Natural killer cell (primary cell): Measurements from ENCODE around the gene OR6B1. TPM values are rescaled to one million over a fixed set of nuclear protein-coding genes. Genes with fewer than 3 reads are reported as not detected.

Experiments
- ATAC-seq, 3 donors: fragments of 150-1000 bp in 2 of 3; fragments of 200-7000 bp in 1 of 3; cut with Tn5 transposase; 1 replicate in 1 of 3; 2 replicates in 2 of 3; pipeline ENCODE4 v1.10.0; 2021; ENCODE audit warnings: mild to moderate bottlenecking in 2 of 3, moderate library complexity in 2 of 3
- DNase-seq, 2 donors: peaks; one replicate each; pipeline versions ENCODE4 v3.0.0 to v3.0.0-alpha.2; 2013 to 2021; ENCODE audit warnings: mixed read lengths in 1 of 2
- H3K27ac ChIP-seq: one replicate; pipeline ENCODE4 v1.5.1; 2013; ENCODE audit warnings: mild to moderate bottlenecking, low read length
- H3K27me3 ChIP-seq: one replicate; pipeline ENCODE4 v1.6.1; 2013; ENCODE audit warnings: low read length; ENCODE audit not compliant: control insufficient read depth, insufficient read depth
- H3K36me3 ChIP-seq: one replicate; pipeline ENCODE4 v1.6.1; 2013; ENCODE audit warnings: low read length; ENCODE audit not compliant: control insufficient read depth, insufficient read depth
- H3K4me1 ChIP-seq: one replicate; pipeline ENCODE4 v1.6.1; 2013; ENCODE audit warnings: low read length; ENCODE audit not compliant: control insufficient read depth, insufficient read depth
- H3K4me3 ChIP-seq: one replicate; pipeline ENCODE4 v1.5.1; 2013; ENCODE audit warnings: low read length
- H3K9me3 ChIP-seq: one replicate; pipeline ENCODE4 v1.6.1; 2013; ENCODE audit warnings: low read length; ENCODE audit not compliant: control insufficient read depth, insufficient read depth
- H3K27ac Mint-ChIP-seq, 2 donors: one replicate each; pipeline ENCODE4 v1.8.0; 2022; ENCODE audit warnings: mild to moderate bottlenecking in 2 of 2, mixed read lengths in 2 of 2, moderate library complexity in 1 of 2
- H3K27me3 Mint-ChIP-seq, 2 donors: one replicate each; pipeline ENCODE4 v1.8.0; 2022; ENCODE audit warnings: low read depth in 2 of 2, mixed read lengths in 2 of 2
- H3K36me3 Mint-ChIP-seq: one replicate; pipeline ENCODE4 v1.8.0; 2022; ENCODE audit warnings: mixed read lengths
- H3K4me1 Mint-ChIP-seq, 2 donors: one replicate each; pipeline ENCODE4 v1.8.0; 2022; ENCODE audit warnings: mixed read lengths in 2 of 2
- H3K4me3 Mint-ChIP-seq: one replicate; pipeline ENCODE4 v1.8.0; 2022; ENCODE audit warnings: mild to moderate bottlenecking, moderate library complexity, mixed read lengths
- H3K9me3 Mint-ChIP-seq, 2 donors: one replicate each; pipeline ENCODE4 v1.8.0; 2022; ENCODE audit warnings: mixed read lengths in 2 of 2
- CTCF ChIP-seq: fragments of 200-600 bp; IDR thresholded peaks from one replicate; pipeline ENCODE4 v1.8.0; 2022; ENCODE audit warnings: antibody characterized with exemption
- WGBS: methylation state at CpG from one replicate; pipeline ENCODE4 v1.1.7; 2013; ENCODE audit warnings: missing lambda C conversion rate; ENCODE audit not compliant: insufficient coverage; 5-methylcytosine and 5-hydroxymethylcytosine counted together
- intact Hi-C: fragments of 100-400 bp; cut with micrococcal nuclease; formaldehyde crosslinking; loops from one replicate; pipeline ENCODE4 v1.14.2; 2022
- total RNA-seq, 4 donors: library from RNA; stranded (reverse); fragments of 120-200 nt in 1 of 4; gene quantifications; one replicate each; pipeline versions ENCODE4 v1.2.3 to v1.2.4, GENCODE V29; 2013 to 2022

The OR6B1 gene
- total RNA-seq, 3 donors from 2014 or later (not counting 1 experiment from before 2014, with no cell fraction given): not detected

- H3K4me1 ChIP-seq: no peaks in the 10 kb centered on the region
- no peaks in the 10 kb centered on the region for H3K36me3 Mint-ChIP-seq
- intact Hi-C loops: no loop called here
- no peak for TF ChIP-seq CTCF
- no peak overlapping the region for H3K4me3 ChIP-seq
- no peaks in the 10 kb centered on the region for H3K27me3 ChIP-seq
- H3K27me3 Mint-ChIP-seq: peaks cover 9% of the 10 kb centered on the region in 2 donors
- ATAC-seq (no peak), DNase-seq (no peak)
- H3K9me3 Mint-ChIP-seq: peaks cover 0 to 2% of the 10 kb centered on the region in 2 donors
- H3K4me1 Mint-ChIP-seq: no peaks in the 10 kb centered on the region
- H3K9me3 ChIP-seq: no peaks in the 10 kb centered on the region
- H3K4me3 Mint-ChIP-seq: no peak overlapping the region
- H3K27ac ChIP-seq: no peak overlapping the region
- no peak overlapping the region for H3K27ac Mint-ChIP-seq
- WGBS: 89% methylated on average over 1 of the region's 1 CpG
- no peaks in the 10 kb centered on the region for H3K36me3 ChIP-seq
Measured at GRCh38 chr7:144037414-144038035, 37.4 kb downstream of the OR6B1 start.

GRCh38 chr7:144038887-144039286, 38.8 kb downstream of the OR6B1 start:
- Histone ChIP-seq H3K27ac (no peak overlapping the region), H3K9me3 (no peaks in the 10 kb centered on the region), H3K36me3 (no peaks in the 10 kb centered on the region), H3K27me3 (no peaks in the 10 kb centered on the region), H3K4me3 (no peak overlapping the region), H3K4me1 (no peaks in the 10 kb centered on the region)
- 50% methylated on average over 1 of the region's 4 CpGs for WGBS
- intact Hi-C loops: no loop called here
- DNase-seq: no peak
- H3K4me1 Mint-ChIP-seq: no peaks in the 10 kb centered on the region
- TF ChIP-seq CTCF: no peak
- peaks cover 0 to 1% of the 10 kb centered on the region in 2 donors for H3K9me3 Mint-ChIP-seq
- ATAC-seq: no peak
- no peaks in the 10 kb centered on the region for H3K36me3 Mint-ChIP-seq
- H3K27ac Mint-ChIP-seq: no peak overlapping the region
- H3K4me3 Mint-ChIP-seq: no peak overlapping the region
- peaks cover 0 to 8% of the 10 kb centered on the region in 2 donors for H3K27me3 Mint-ChIP-seq

GRCh38 chr7:144048648-144049047, 48.5 kb downstream of the OR6B1 start, which contains the start of gene OR2A5:
OR2A5 (plus strand) TSS chr7:144048948; CDS start chr7:144050402, 1,454 bp downstream.
- no peak for TF ChIP-seq CTCF
- H3K4me3 Mint-ChIP-seq: no peak within 1 kb of the TSS
- DNase-seq (no peak), ATAC-seq (no peak)
- H3K27me3 Mint-ChIP-seq: peaks cover 4 to 12% of the 10 kb centered on the region in 2 donors
- WGBS: 88% methylated on average over 1 of the region's 1 CpG
- no peaks in the 10 kb centered on the region for H3K36me3 ChIP-seq
- no peak within 1 kb of the TSS for H3K27ac Mint-ChIP-seq
- no peaks in the 10 kb centered on the region for H3K36me3 Mint-ChIP-seq
- H3K4me3 ChIP-seq: no peak within 1 kb of the TSS
- H3K4me1 Mint-ChIP-seq: no peaks in the 10 kb centered on the region
- no peaks in the 10 kb centered on the region for H3K9me3 ChIP-seq
- H3K27me3 ChIP-seq: no peaks in the 10 kb centered on the region
- intact Hi-C loops: no loop called here
- no peaks in the 10 kb centered on the region for H3K4me1 ChIP-seq
- H3K9me3 Mint-ChIP-seq: peaks cover 0 to 3% of the 10 kb centered on the region in 2 donors
- H3K27ac ChIP-seq: no peak within 1 kb of the TSS

- Histone ChIP-seq H3K27ac (no peak overlapping the region), H3K4me3 (no peak overlapping the region), H3K36me3 (no peaks in the 10 kb centered on the region), H3K9me3 (no peaks in the 10 kb centered on the region), H3K27me3 (no peaks in the 10 kb centered on the region), H3K4me1 (no peaks in the 10 kb centered on the region)
- intact Hi-C loops: no loop called here
- ATAC-seq (no peak), DNase-seq (no peak)
- Mint-ChIP-seq H3K4me3 (no peak overlapping the region), H3K27me3 (peaks cover 4 to 12% of the 10 kb centered on the region in 2 donors), H3K36me3 (no peaks in the 10 kb centered on the region), H3K9me3 (peaks cover 0 to 3% of the 10 kb centered on the region in 2 donors), H3K4me1 (no peaks in the 10 kb centered on the region), H3K27ac (no peak overlapping the region)
- TF ChIP-seq CTCF: no peak
- WGBS: no CpG with 5 or more reads among the region's 2 CpGs
Measured at GRCh38 chr7:144049491-144049890, 49.4 kb downstream of the OR6B1 start.
